HEK293T (cell line): ENCODE data around the gene SLC9A9.

ENCODE experiments used
- BHLHE40 ChIP-seq: fragments of 450-650 bp; IDR thresholded peaks from 2 replicates; pipeline ENCODE4 v1.6.1; 2016; ENCODE audit warnings: mild to moderate bottlenecking, moderate library complexity, borderline replicate concordance
- CTBP1 ChIP-seq: fragments of 450-650 bp; IDR thresholded peaks from 2 replicates; pipeline ENCODE4 v1.6.1; 2016; ENCODE audit warnings: borderline replicate concordance
- ELF4 ChIP-seq: fragments of 450-650 bp; IDR thresholded peaks from 2 replicates; pipeline ENCODE4 v1.6.1; 2017; ENCODE audit warnings: antibody characterized with exemption
- FOXA1 ChIP-seq: fragments of 450-650 bp; IDR thresholded peaks from 2 replicates; pipeline ENCODE4 v1.6.1; 2016; ENCODE audit warnings: mild to moderate bottlenecking
- FOXK2 ChIP-seq: fragments of 450-650 bp; IDR thresholded peaks from 2 replicates; pipeline ENCODE4 v1.6.1; 2016; ENCODE audit warnings: mild to moderate bottlenecking
- FOXM1 ChIP-seq: fragments of 450-650 bp; IDR thresholded peaks from 2 replicates; pipeline ENCODE4 v1.6.1; 2017; ENCODE audit warnings: mild to moderate bottlenecking, borderline replicate concordance
- HDGF ChIP-seq: fragments of 450-650 bp; IDR thresholded peaks from 2 replicates; pipeline ENCODE4 v1.6.1; 2017; ENCODE audit warnings: antibody characterized with exemption, borderline replicate concordance
- SP1 ChIP-seq: fragments of 450-650 bp; IDR thresholded peaks from 2 replicates; pipeline ENCODE4 v1.6.1; 2017
- SUZ12 ChIP-seq: fragments of 450-650 bp; IDR thresholded peaks from 2 replicates; pipeline ENCODE4 v1.6.1; 2016; ENCODE audit warnings: mild to moderate bottlenecking
- TARDBP ChIP-seq: fragments of 450-650 bp; IDR thresholded peaks from 2 replicates; pipeline ENCODE4 v1.6.1; 2016
- ZNF384 ChIP-seq: fragments of 450-650 bp; IDR thresholded peaks from 2 replicates; pipeline ENCODE4 v1.6.1; 2016
- TF ChIP-seq, protein P1 (sequence below): fragments of 450-650 bp; IDR thresholded peaks from 2 replicates; pipeline ENCODE4 v1.6.1; 2016

DNA sequence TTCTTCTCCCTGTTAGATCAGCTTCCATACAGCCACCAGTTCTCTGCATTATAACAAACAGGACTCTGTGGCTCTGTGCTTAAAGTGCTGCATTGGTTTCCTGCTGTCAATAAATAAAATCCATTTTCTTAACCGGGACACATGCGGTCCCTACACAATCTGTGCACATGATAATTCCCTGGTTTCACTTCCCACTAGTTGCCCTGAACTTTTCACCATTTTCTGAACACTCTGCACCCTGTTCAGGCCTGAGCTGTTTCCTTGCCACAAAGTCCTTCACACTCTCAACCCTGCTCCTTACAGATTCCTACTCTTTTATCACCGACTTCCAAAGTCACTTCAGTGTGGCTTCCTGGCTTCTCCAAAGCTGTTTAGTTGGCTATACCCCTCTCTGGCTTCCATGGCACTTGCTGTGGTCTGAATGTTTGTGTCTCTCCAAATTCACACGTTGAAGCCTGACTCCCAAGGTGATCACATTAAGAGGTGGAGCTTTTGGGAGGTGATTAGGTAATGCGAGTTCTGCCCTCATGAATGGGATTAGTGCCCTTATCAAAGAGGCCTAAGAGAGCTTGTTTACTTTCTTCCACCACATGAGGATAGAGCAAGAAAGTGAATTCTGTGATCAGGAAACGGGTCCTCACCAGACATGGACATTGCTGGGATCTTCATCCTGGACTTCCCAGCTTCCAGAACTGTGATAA lies 495.3 kb downstream of the SLC9A9 start:
- TF ChIP-seq FOXA1, result no peak
- TF ChIP-seq FOXK2, result no peak
- no peak for TF ChIP-seq HDGF
- TF ChIP-seq ZNF384, result no peak
- TF ChIP-seq, protein P1, sequence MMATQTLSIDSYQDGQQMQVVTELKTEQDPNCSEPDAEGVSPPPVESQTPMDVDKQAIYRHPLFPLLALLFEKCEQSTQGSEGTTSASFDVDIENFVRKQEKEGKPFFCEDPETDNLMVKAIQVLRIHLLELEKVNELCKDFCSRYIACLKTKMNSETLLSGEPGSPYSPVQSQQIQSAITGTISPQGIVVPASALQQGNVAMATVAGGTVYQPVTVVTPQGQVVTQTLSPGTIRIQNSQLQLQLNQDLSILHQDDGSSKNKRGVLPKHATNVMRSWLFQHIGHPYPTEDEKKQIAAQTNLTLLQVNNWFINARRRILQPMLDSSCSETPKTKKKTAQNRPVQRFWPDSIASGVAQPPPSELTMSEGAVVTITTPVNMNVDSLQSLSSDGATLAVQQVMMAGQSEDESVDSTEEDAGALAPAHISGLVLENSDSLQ, result no peak
- no peak for TF ChIP-seq BHLHE40
- TF ChIP-seq FOXM1, result no peak
- no peak for TF ChIP-seq SUZ12
- TF ChIP-seq SP1, result no peak
- no peak for TF ChIP-seq CTBP1
- TF ChIP-seq ELF4, result no peak
- TF ChIP-seq TARDBP, result no peak
